H1 (cell line): Measurements from ENCODE around the gene ZNF532. TPM values are rescaled to one million over a fixed set of nuclear protein-coding genes. Genes with fewer than 3 reads are reported as not detected.

ENCODE experiments used
- CTCF ChIA-PET: fragments of 300-600 bp; sonication (Branson Sonifier 250); formaldehyde crosslinking; loops from one replicate; lab custom pipeline; 2021; ENCODE audit not compliant: partially characterized antibody; lab: Charles Lee
- POLR2A ChIA-PET: fragments of 300-600 bp; sonication (Branson Sonifier 250); formaldehyde crosslinking; loops from one replicate; lab custom pipeline; 2021; ENCODE audit warnings: inconsistent platforms; ENCODE audit not compliant: partially characterized antibody; lab: Charles Lee
- DNase-seq, 2 experiments: peaks; one replicate each; pipeline versions ENCODE4 v3.0.0 to v3.0.0-alpha.2; 2010 to 2022; ENCODE audit warnings: low spot score in 2 of 2, low read depth in 1 of 2, mixed read lengths in 1 of 2
- FAIRE-seq: peaks from 2 replicates; lab custom pipeline; 2011; peaks lifted over from hg19 to GRCh38; lab: Jason Lieb, UNC
- H2AFZ ChIP-seq: 2 replicates; pipeline ENCODE4 v1.8.1; 2012; ENCODE audit warnings: low read length, inconsistent platforms
- H2AK5ac ChIP-seq: 2 replicates; pipeline ENCODE4 v1.6.1; 2013; ENCODE audit warnings: low read depth, low read length
- H2BK120ac ChIP-seq: replicated peaks from 2 replicates; pipeline ENCODE3; 2013; ENCODE audit warnings: low read depth, low read length, inconsistent platforms
- H2BK12ac ChIP-seq: 2 replicates; pipeline ENCODE4 v1.6.1; 2013; ENCODE audit warnings: low read depth, low read length
- H2BK15ac ChIP-seq: 2 replicates; pipeline ENCODE4 v1.6.1; 2013; ENCODE audit warnings: low read length
- H2BK20ac ChIP-seq: 2 replicates; pipeline ENCODE4 v1.6.1; 2013; ENCODE audit warnings: low read length
- H2BK5ac ChIP-seq: 2 replicates; pipeline ENCODE4 v1.6.1; 2013; ENCODE audit warnings: low read depth, low read length
- H3K14ac ChIP-seq: 2 replicates; pipeline ENCODE4 v1.6.1; 2013; ENCODE audit warnings: inconsistent platforms; ENCODE audit not compliant: insufficient read length
- H3K18ac ChIP-seq: 2 replicates; pipeline ENCODE4 v1.6.1; 2013; ENCODE audit warnings: low read length; ENCODE audit errors: extremely low read depth
- H3K23ac ChIP-seq: 2 replicates; pipeline ENCODE4 v1.6.1; 2013; ENCODE audit warnings: inconsistent platforms; ENCODE audit not compliant: insufficient read length
- H3K23me2 ChIP-seq: 2 replicates; pipeline ENCODE4 v1.6.1; 2013; ENCODE audit warnings: low read depth, low read length
- H3K27ac ChIP-seq: 2 replicates; pipeline ENCODE4 v1.6.1; 2011; ENCODE audit warnings: low read depth, low read length, inconsistent platforms
- H3K27me3 ChIP-seq, 4 experiments: replicated peaks in 1 of 4; 1 replicate in 1 of 4; 2 replicates in 3 of 4; pipeline versions ENCODE4 v1.6.1 to v1.8.1; 2011 to 2013; ENCODE audit warnings: low read length in 3 of 4, mild to moderate bottlenecking in 3 of 4, inconsistent platforms in 2 of 4, mixed read lengths in 2 of 4, moderate library complexity in 1 of 4; ENCODE audit not compliant: control insufficient read depth in 3 of 4, insufficient read depth in 3 of 4; ENCODE audit errors: extremely low read depth in 1 of 4
- H3K36me3 ChIP-seq, 4 experiments: 2 replicates each; pipeline versions ENCODE4 v1.6.1 to v1.8.1; 2011 to 2013; ENCODE audit warnings: mild to moderate bottlenecking in 4 of 4, low read length in 3 of 4, moderate library complexity in 2 of 4, control low read depth in 1 of 4, inconsistent platforms in 1 of 4; ENCODE audit not compliant: insufficient read depth in 4 of 4, control insufficient read depth in 2 of 4
- H3K4ac ChIP-seq: replicated peaks from 2 replicates; pipeline ENCODE3; 2013; ENCODE audit warnings: low read length, low read depth, mixed read lengths, inconsistent platforms; ENCODE audit not compliant: insufficient read length
- H3K4me1 ChIP-seq, 4 experiments: replicated peaks in 1 of 4; 1 replicate in 1 of 4; 2 replicates in 3 of 4; pipeline versions ENCODE4 v1.6.1 to v1.8.1; 2011 to 2013; ENCODE audit warnings: low read length in 3 of 4, inconsistent platforms in 2 of 4, mixed read lengths in 1 of 4; ENCODE audit not compliant: insufficient read depth in 4 of 4, control insufficient read depth in 3 of 4
- H3K4me2 ChIP-seq, 2 experiments: 2 replicates each; pipeline versions ENCODE4 v1.6.1 to v1.8.1; 2011 to 2013; ENCODE audit warnings: low read depth in 2 of 2, low read length in 2 of 2, control low read depth in 1 of 2, inconsistent platforms in 1 of 2, mild to moderate bottlenecking in 1 of 2; ENCODE audit not compliant: insufficient read depth in 1 of 2
- H3K4me3 ChIP-seq, 4 experiments: fragments of 200-600, 300-600 bp in 1 of 4; sonication (generic), shearing (Covaris generic), sonication (Bioruptor Twin) in 1 of 4; 2 replicates each; pipeline versions ENCODE4 v1.5.1 to v1.8.1; 2011 to 2016; ENCODE audit warnings: low read length in 4 of 4, low read depth in 3 of 4, control low read depth in 2 of 4, inconsistent platforms in 2 of 4, mild to moderate bottlenecking in 2 of 4, mixed read lengths in 1 of 4, moderate library complexity in 1 of 4; ENCODE audit not compliant: insufficient read depth in 2 of 4; ENCODE audit errors: extremely low read depth in 1 of 4
- H3K56ac ChIP-seq: replicated peaks from 2 replicates; pipeline ENCODE3; 2013; ENCODE audit warnings: low read depth, mild to moderate bottlenecking, mixed read lengths, low read length, inconsistent platforms; ENCODE audit not compliant: insufficient read length
- H3K79me1 ChIP-seq: 2 replicates; pipeline ENCODE4 v1.6.1; 2013; ENCODE audit warnings: low read depth, low read length, control low read depth
- H3K79me2 ChIP-seq, 2 experiments: 2 replicates each; pipeline versions ENCODE4 v1.6.1 to v1.8.1; 2012 to 2013; ENCODE audit warnings: low read length in 2 of 2, mild to moderate bottlenecking in 2 of 2, inconsistent platforms in 1 of 2; ENCODE audit not compliant: insufficient read depth in 2 of 2, control insufficient read depth in 1 of 2
- H3K9ac ChIP-seq, 4 experiments: replicated peaks in 1 of 4; 1 replicate in 1 of 4; 2 replicates in 3 of 4; pipeline versions ENCODE4 v1.6.1 to v1.8.1; 2011 to 2013; ENCODE audit warnings: low read depth in 3 of 4, low read length in 3 of 4, control low read depth in 2 of 4, mild to moderate bottlenecking in 2 of 4, moderate library complexity in 2 of 4, inconsistent platforms in 1 of 4; ENCODE audit errors: extremely low read depth in 1 of 4
- H3K9me3 ChIP-seq, 2 experiments: 2 replicates each; pipeline versions ENCODE4 v1.6.1 to v1.8.1; 2012 to 2013; ENCODE audit warnings: mild to moderate bottlenecking in 2 of 2, moderate library complexity in 2 of 2, control low read depth in 1 of 2, inconsistent platforms in 1 of 2, low read depth in 1 of 2, low read length in 1 of 2, mixed read lengths in 1 of 2; ENCODE audit not compliant: insufficient read depth in 2 of 2
- H4K20me1 ChIP-seq, 2 experiments: replicated peaks in 1 of 2; 2 replicates each; pipeline versions ENCODE3 to v1.8.1; 2011 to 2013; ENCODE audit warnings: inconsistent platforms in 2 of 2, low read length in 2 of 2, mild to moderate bottlenecking in 1 of 2; ENCODE audit not compliant: insufficient read depth in 2 of 2, control insufficient read depth in 1 of 2
- H4K5ac ChIP-seq: 2 replicates; pipeline ENCODE4 v1.6.1; 2013; ENCODE audit warnings: low read length, low read depth, mixed read lengths, inconsistent platforms; ENCODE audit not compliant: insufficient read length
- H4K8ac ChIP-seq: 2 replicates; pipeline ENCODE4 v1.8.0; 2013; ENCODE audit warnings: mild to moderate bottlenecking, moderate library complexity, low read length, inconsistent platforms; ENCODE audit not compliant: insufficient read depth; ENCODE audit errors: extremely low read depth
- H4K91ac ChIP-seq: replicated peaks from 2 replicates; pipeline ENCODE3; 2013; ENCODE audit warnings: low read length, mixed read lengths, inconsistent platforms; ENCODE audit not compliant: insufficient read length
- BACH1 ChIP-seq: IDR thresholded peaks from 2 replicates; pipeline ENCODE4 v1.6.1; 2012; ENCODE audit warnings: low read length, improper control_type of control experiment
- CBX8 ChIP-seq: fragments of 300-800, 300-1000 bp; sonication (generic); IDR thresholded peaks from 2 replicates; pipeline ENCODE4 v1.7.1; 2016; ENCODE audit warnings: low read depth, low read length, borderline replicate concordance
- CHD1 ChIP-seq: IDR thresholded peaks from 2 replicates; pipeline ENCODE4 v1.6.1; 2012; ENCODE audit warnings: low read depth, low read length, improper control_type of control experiment
- CTCF ChIP-seq, 3 experiments: IDR thresholded peaks; 1 replicate in 2 of 3; 2 replicates in 1 of 3; pipeline versions ENCODE4 v1.5.1 to v1.6.1; 2011; ENCODE audit warnings: low read length in 3 of 3, mild to moderate bottlenecking in 3 of 3, inconsistent platforms in 2 of 3, low read depth in 1 of 3, moderate library complexity in 1 of 3; ENCODE audit not compliant: insufficient read depth in 1 of 3; ENCODE audit errors: control extremely low read depth in 1 of 3
- KDM4A ChIP-seq: IDR thresholded peaks from one replicate; pipeline ENCODE4 v1.7.1; 2012; ENCODE audit warnings: low read depth, mild to moderate bottlenecking, moderate library complexity, low read length, inconsistent platforms; ENCODE audit not compliant: severe bottlenecking
- PHF8 ChIP-seq: fragments of 200-600 bp; sonication (generic); conservative IDR thresholded peaks from 2 replicates; pipeline ENCODE4 v1.7.1; 2012; ENCODE audit warnings: low read depth, mild to moderate bottlenecking, inconsistent platforms, low read length, moderate library complexity
- SAP30 ChIP-seq: fragments of 300-600 bp; sonication (generic); IDR thresholded peaks from 2 replicates; pipeline ENCODE4 v1.7.1; 2012; ENCODE audit warnings: low read length, moderate library complexity, mild to moderate bottlenecking, inconsistent platforms; ENCODE audit not compliant: insufficient read depth, insufficient replicate concordance
- SIX5 ChIP-seq: IDR thresholded peaks from 2 replicates; pipeline ENCODE4 v1.6.1; 2011; ENCODE audit warnings: mild to moderate bottlenecking, low read depth, low read length
- TAF7 ChIP-seq: optimal IDR thresholded peaks from 2 replicates; pipeline ENCODE3; 2011; ENCODE audit warnings: low read depth, mild to moderate bottlenecking, inconsistent platforms, low read length, moderate library complexity, borderline replicate concordance
- TEAD4 ChIP-seq: IDR thresholded peaks from 2 replicates; pipeline ENCODE4 v1.6.1; 2012; ENCODE audit warnings: low read depth, low read length, inconsistent platforms, mixed read lengths
- WGBS, 2 experiments: shearing (Covaris generic) in 1 of 2; methylation state at CpG; one replicate each; pipeline versions ENCODE4 v1.1.6 to v1.1.7; 2013 to 2015; ENCODE audit warnings: low lambda C conversion rate in 2 of 2, mixed read lengths in 2 of 2, inconsistent platforms in 1 of 2, low coverage in 1 of 2, missing lambda C conversion rate in 1 of 2; ENCODE audit not compliant: insufficient replicate concordance in 2 of 2, insufficient coverage in 1 of 2, insufficient read length in 1 of 2; ENCODE audit errors: extremely low coverage in 1 of 2, missing lambda C conversion rate in 1 of 2; 5-methylcytosine and 5-hydroxymethylcytosine counted together
- polyA plus RNA-seq, 7 experiments: library from polyadenylated mRNA; depleted of rRNA in 3 of 7; stranded (reverse) in 5 of 7; unstranded in 2 of 7; fragments of >200 nt in 5 of 7; fragments of 200-250 nt in 2 of 7; gene quantifications; 1 replicate in 5 of 7; 2 replicates in 1 of 7; 4 replicates in 1 of 7; pipeline versions ENCODE4 v1.2.1 to v1.2.3, GENCODE V29; 2011 to 2013; ENCODE audit warnings: missing spikeins in 2 of 7, mixed read lengths in 2 of 7
- total RNA-seq: library from RNA; stranded (reverse); fragmentation: NEBNext Ultra II Directional; extraction: Animal tissue kit (Norgen Biotek cat#: 25700); gene quantifications from 2 replicates; pipeline ENCODE4 v1.2.1, GENCODE V29; 2021

The ZNF532 gene
- total and polyA plus RNA-seq, 2 of the 8 experiments (the other 6 are each of a cell fraction or from before 2014, with no cell fraction given), result 143 to 240 TPM

- 0 out of 2 replicates have a peak overlapping the region, but pooled peaks have one; percentile 41 for H2BK5ac ChIP-seq
- H3K23me2 ChIP-seq, result no peaks in the 10 kb centered on the region
- no peak overlapping the region for H3K23ac ChIP-seq
- H3K4me1 ChIP-seq, result peaks cover 7 to 42% (median 39%) of the 10 kb centered on the region in 4 experiments
- peaks cover 14 to 96% of the 10 kb centered on the region in 2 experiments for H3K79me2 ChIP-seq
- H2AFZ ChIP-seq, result no peak overlapping the region
- H3K4me3 ChIP-seq, result peak overlapping the region in 1 of 4 experiments; percentile 16; a peak in 2 of 8 replicates
- H2BK20ac ChIP-seq, result no peak overlapping the region
- DNase-seq (no peak), FAIRE-seq (no peak)
- no peak overlapping the region for H3K9ac ChIP-seq
- no peak overlapping the region for H4K5ac ChIP-seq
- peaks cover 0 to 31% (median under 1%) of the 10 kb centered on the region in 4 experiments; a peak in 5 of 8 replicates for H3K36me3 ChIP-seq
- peak overlapping the region; percentile 53; the same call in 1 of the 2 replicates for H3K27ac ChIP-seq
- no peak overlapping the region for H3K56ac ChIP-seq
- no peak overlapping the region for H2BK120ac ChIP-seq
- H2AK5ac ChIP-seq, result no peak overlapping the region
- POLR2A ChIA-PET, result interaction anchor here (0.9 to 4.6 kb wide), 16 partner anchors 8 to 126 kb away, joined by 3 to 33 read pairs (median 5); partner anchors contain the start of gene ZNF532
- H3K4ac ChIP-seq, result no peak overlapping the region
- H4K8ac ChIP-seq, result no peak overlapping the region; the same call in 1 of the 2 replicates
- H3K4me2 ChIP-seq, result peak overlapping the region; percentile 36 to 51
- no peaks in the 10 kb centered on the region for H3K9me3 ChIP-seq
- peaks cover 24 to 28% of the 10 kb centered on the region in 2 experiments for H4K20me1 ChIP-seq
- peaks cover 13% of the 10 kb centered on the region for H3K79me1 ChIP-seq
- no peak overlapping the region for H3K14ac ChIP-seq
- H4K91ac ChIP-seq, result no peak overlapping the region
- no peaks in the 10 kb centered on the region for H3K27me3 ChIP-seq
- 87% methylated on average over 4 of the region's 4 CpGs; no CpG with 5 or more reads in 1 of the 2 experiments for WGBS, 2 experiments
- no peak overlapping the region for H2BK15ac ChIP-seq
- H2BK12ac ChIP-seq, result no peak overlapping the region
- peak overlapping the region; percentile 2; the same call in 1 of the 2 replicates for H3K18ac ChIP-seq
- CTCF ChIA-PET, result interaction anchor here (0.6 to 3.2 kb wide), 11 partner anchors 9 to 151 kb away, joined by 3 to 14 read pairs (median 5); no protein-coding TSS in a partner anchor
- TF ChIP-seq SIX5, result no peak
- TF ChIP-seq CHD1, result no peak
- TF ChIP-seq CTCF (IDR thresholded peaks at IDR 0.05; ENCODE audit: control extremely low read depth in 1 of 3, insufficient read depth in 1 of 3, low read depth in 1 of 3, low read length in 3 of 3), result no peak
- no peak for TF ChIP-seq KDM4A
- no peak for TF ChIP-seq SAP30
- TF ChIP-seq TEAD4, result no peak
- no peak for TF ChIP-seq BACH1
- TF ChIP-seq PHF8, result no peak
- no peak for TF ChIP-seq TAF7
- no peak for TF ChIP-seq CBX8
These were observed 46.6 kb downstream of the ZNF532 start for GRCh38 chr18:58911241-58911640.
